ENCODE measurements around the gene STUM. TPM values are rescaled to one million over a fixed set of nuclear protein-coding genes. Genes with fewer than 3 reads are reported as not detected.

The STUM gene
- total RNA-seq, 2 donors from 2014 or later = 1.3 to 1.6 TPM

- no peaks in the 10 kb centered on the region for H3K36me3 ChIP-seq (replicated peaks in 1 of 2; ENCODE audit: insufficient read depth in 1 of 2, low read depth in 2 of 2)
- no peak overlapping the region for H3K27ac ChIP-seq
- TF ChIP-seq POLR2A (IDR thresholded peaks at IDR 0.05) = no peak
- no peak for TF ChIP-seq CTCF (IDR thresholded peaks at IDR 0.05)
- ATAC-seq = no peak
- peaks cover 12% of the 10 kb centered on the region for H3K4me1 ChIP-seq
- H3K9me3 ChIP-seq = no peaks in the 10 kb centered on the region
- intact Hi-C loops (cut with DNase I) = no loop called here
- H3K27me3 ChIP-seq = no peaks in the 10 kb centered on the region
- 89 to 90% methylated on average over 3 of the region's 3 CpGs for WGBS, 2 donors
- H3K4me3 ChIP-seq = no peak overlapping the region
- no peak for DNase-seq
Observed at GRCh38 chr1:226525750-226526149, 22.8 kb upstream of the STUM start.

- intact Hi-C loops (cut with DNase I) = no loop called here
- Histone ChIP-seq H3K4me1 (peaks cover 12% of the 10 kb centered on the region), H3K27me3 (no peaks in the 10 kb centered on the region), H3K36me3 (replicated peaks in 1 of 2; ENCODE audit: insufficient read depth in 1 of 2, low read depth in 2 of 2) (no peaks in the 10 kb centered on the region), H3K27ac (peak overlapping the region; percentile 43 to 58 (median 51)), H3K9me3 (no peaks in the 10 kb centered on the region), H3K4me3 (no peak overlapping the region)
- no peak for TF ChIP-seq POLR2A (IDR thresholded peaks at IDR 0.05)
- no peak for TF ChIP-seq CTCF (IDR thresholded peaks at IDR 0.05)
- DNase-seq (peak; percentile 74 to 80 (median 78)), ATAC-seq (peak; percentile 88)
- 53 to 60% methylated on average over 17 to 20 of the region's 21 CpGs for WGBS, 2 donors
Observed at GRCh38 chr1:226526801-226527595, 21.6 kb upstream of the STUM start.

- intact Hi-C loops (cut with DNase I) = no loop called here
- Histone ChIP-seq H3K4me3 (no peak overlapping the region), H3K9me3 (no peaks in the 10 kb centered on the region), H3K36me3 (replicated peaks in 1 of 2; ENCODE audit: insufficient read depth in 1 of 2, low read depth in 2 of 2) (no peaks in the 10 kb centered on the region), H3K4me1 (peaks cover 28% of the 10 kb centered on the region), H3K27me3 (no peaks in the 10 kb centered on the region), H3K27ac (no peak overlapping the region)
- TF ChIP-seq POLR2A (IDR thresholded peaks at IDR 0.05) (no peak), CTCF (IDR thresholded peaks at IDR 0.05) (no peak)
- ATAC-seq (no peak), DNase-seq (no peak)
- 88 to 91% methylated on average over 6 to 7 of the region's 7 CpGs for WGBS, 2 donors
Observed at GRCh38 chr1:226529891-226530290, 18.7 kb upstream of the STUM start.

- intact Hi-C loops (cut with DNase I) = no loop called here
- TF ChIP-seq CTCF (IDR thresholded peaks at IDR 0.05) (no peak), POLR2A (IDR thresholded peaks at IDR 0.05) (no peak)
- DNase-seq = no peak
- H3K4me1 ChIP-seq = peaks cover 28% of the 10 kb centered on the region
- H3K27ac ChIP-seq = no peak overlapping the region
- WGBS, 2 donors = 77 to 85% methylated on average over 6 of the region's 6 CpGs
- no peaks in the 10 kb centered on the region for H3K9me3 ChIP-seq
- ATAC-seq = no peak
- H3K36me3 ChIP-seq (replicated peaks in 1 of 2; ENCODE audit: insufficient read depth in 1 of 2, low read depth in 2 of 2) = no peaks in the 10 kb centered on the region
- no peak overlapping the region for H3K4me3 ChIP-seq
- no peaks in the 10 kb centered on the region for H3K27me3 ChIP-seq
Observed at GRCh38 chr1:226530591-226530990, 18.0 kb upstream of the STUM start.
